VCaP (cell line): Measurements from ENCODE around the gene DNAJC5.
"Not testable (repeated sequence)": the region's sequence is repeated elsewhere in the genome, so short reads cannot be mapped to it uniquely, and the experiment has no call there.

ENCODE experiments used
- H3K27ac ChIP-seq: fragments of 450-650 bp; 2 replicates; pipeline ENCODE4 v1.5.1; 2017
- TF ChIP-seq, protein P1 (sequence below): fragments of 450-650 bp; conservative IDR thresholded peaks from 2 replicates; pipeline ENCODE4 v1.5.1; 2017; ENCODE audit warnings: mild to moderate bottlenecking, moderate library complexity

The DNAJC5 gene

DNA sequence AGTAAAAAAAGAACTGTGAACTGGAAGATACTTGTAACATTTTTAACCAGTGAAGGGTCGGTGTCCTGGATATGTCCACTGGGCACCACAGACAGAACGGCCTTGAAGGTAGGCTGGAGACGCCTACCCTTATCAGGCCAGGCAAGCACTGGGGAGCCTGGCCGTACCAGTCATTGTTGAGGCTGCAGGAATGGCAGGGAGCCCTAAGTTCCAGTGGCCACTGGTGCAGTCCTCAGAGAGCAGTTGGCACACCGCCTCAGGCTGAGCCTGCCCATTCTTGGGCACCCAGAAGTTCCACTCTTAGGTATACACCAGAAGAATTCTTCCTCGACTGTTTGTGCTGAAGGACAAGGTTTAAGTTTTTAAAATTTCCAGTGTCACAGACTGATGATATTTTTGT lies 20.5 kb downstream of the DNAJC5 start:
- H3K27ac ChIP-seq: 0 out of 2 replicates have a peak overlapping the region, but pooled peaks have one; percentile 24
- TF ChIP-seq, protein P1, sequence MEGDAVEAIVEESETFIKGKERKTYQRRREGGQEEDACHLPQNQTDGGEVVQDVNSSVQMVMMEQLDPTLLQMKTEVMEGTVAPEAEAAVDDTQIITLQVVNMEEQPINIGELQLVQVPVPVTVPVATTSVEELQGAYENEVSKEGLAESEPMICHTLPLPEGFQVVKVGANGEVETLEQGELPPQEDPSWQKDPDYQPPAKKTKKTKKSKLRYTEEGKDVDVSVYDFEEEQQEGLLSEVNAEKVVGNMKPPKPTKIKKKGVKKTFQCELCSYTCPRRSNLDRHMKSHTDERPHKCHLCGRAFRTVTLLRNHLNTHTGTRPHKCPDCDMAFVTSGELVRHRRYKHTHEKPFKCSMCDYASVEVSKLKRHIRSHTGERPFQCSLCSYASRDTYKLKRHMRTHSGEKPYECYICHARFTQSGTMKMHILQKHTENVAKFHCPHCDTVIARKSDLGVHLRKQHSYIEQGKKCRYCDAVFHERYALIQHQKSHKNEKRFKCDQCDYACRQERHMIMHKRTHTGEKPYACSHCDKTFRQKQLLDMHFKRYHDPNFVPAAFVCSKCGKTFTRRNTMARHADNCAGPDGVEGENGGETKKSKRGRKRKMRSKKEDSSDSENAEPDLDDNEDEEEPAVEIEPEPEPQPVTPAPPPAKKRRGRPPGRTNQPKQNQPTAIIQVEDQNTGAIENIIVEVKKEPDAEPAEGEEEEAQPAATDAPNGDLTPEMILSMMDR: no peak

DNA sequence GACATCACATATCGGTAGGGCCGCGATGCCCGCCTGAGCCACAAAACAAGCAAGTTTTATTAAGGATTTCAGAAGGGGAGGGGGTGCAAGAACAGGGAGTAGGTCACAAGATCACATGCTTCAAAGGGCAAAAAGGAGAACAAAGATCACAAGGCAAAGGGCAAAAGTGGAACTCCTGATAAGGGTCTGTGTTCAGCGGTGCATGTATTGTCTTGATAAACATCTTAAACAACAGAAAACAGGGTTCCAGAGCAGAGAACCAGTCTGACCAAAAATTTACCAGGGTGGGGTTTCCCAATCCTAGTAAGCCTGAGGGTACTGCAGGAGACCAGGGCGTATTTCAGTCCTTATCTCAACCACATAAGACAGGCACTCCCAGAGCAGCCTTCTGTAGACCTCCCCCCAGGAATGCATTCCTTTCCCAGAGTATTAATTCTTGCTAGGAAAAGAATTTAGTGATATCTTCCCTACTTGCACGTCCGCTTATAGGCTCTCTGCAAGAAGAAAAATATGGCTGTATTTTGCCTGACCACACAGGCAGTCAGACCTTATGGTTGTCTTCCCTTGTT lies 21.5 kb downstream of the DNAJC5 start:
- H3K27ac ChIP-seq: not testable (repeated sequence)

DNA sequence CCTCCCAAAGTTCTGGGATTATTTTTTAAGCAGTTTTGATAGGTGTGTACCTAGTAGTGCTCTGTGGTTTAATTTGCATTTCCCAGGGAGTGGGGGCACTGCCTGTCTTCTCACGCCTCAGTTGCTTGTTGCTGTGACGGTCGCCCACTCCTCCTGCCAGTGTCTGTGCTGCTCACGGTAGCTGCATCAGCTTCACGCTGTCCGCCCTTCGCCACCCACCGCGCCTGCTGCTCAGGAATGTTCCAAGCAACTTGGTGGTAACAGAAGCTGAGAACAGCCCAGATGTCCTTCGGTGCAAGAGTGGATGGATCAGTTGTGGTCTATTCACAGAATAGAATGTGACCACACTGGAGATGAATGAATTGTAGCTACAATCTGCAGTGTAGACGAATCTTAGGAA lies 22.9 kb downstream of the DNAJC5 start:
- TF ChIP-seq, protein P1: no peak

DNA sequence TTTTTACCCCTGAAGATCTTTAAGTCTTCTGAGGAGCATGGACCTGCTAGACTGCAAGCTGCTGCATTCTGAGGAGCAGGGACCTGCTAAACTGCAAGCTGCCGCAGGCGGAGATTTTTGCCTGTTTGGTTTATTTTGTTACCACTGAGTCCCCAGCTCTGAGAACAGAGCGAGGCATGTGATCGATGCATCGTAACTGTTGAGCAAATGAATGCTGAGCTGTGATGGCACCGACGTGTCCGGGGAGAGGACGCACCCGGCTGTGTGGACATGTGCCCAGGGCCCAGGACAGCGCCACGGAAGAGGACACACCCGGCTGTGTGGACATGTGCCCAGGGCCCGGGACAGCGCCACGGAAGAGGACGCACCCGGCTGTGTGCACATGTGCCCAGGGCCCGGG lies 24.2 kb downstream of the DNAJC5 start:
- no peak overlapping the region for H3K27ac ChIP-seq
- TF ChIP-seq, protein P1: no peak

More for the DNA sequence above, 22.9 kb downstream of the DNAJC5 start:
- no peak overlapping the region for H3K27ac ChIP-seq

DNA sequence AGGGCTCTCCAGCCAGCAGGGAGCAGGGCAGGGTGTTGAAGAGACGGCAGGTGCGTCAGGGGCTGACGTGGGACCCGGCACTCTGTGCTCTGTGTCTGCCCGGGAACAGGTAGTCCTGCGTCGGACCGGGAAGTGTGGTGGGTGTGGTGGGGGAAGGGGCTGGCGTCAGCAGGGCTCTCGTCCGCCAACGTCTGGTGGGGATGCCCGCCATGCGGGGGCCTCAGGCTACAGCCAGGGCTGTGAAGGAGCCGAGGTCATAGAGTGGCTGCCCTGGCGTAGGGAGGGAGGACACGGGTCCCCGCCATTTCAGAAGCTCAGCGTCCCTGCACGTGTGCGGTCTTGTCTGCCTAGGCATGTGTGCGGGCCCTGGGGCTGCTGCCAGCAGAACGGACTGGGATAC lies 25.3 kb downstream of the DNAJC5 start:
- TF ChIP-seq, protein P1: no peak
- no peak overlapping the region; the same call in 1 of the 2 replicates for H3K27ac ChIP-seq

DNA sequence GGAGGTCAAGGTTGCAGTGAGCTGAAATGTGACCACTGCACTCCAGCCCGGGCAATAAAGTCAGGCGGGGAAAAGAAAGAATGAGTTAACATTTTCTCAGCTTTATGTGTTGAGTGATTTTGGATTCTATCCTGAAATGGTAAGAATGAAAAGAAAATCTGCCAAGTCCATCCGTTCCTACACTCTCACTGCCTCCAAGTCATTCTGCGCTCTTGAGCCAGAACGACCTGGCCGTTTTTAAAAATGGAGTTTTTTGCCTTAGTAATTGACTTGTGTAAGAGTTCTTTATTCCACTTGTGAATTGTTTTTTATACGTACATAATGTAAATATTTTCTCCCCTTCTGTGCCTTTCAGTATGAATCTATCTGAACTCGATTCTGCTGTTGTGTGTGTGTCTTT lies 28.7 kb downstream of the DNAJC5 start:
- TF ChIP-seq, protein P1: no peak
- H3K27ac ChIP-seq: no peak overlapping the region; the same call in 1 of the 2 replicates

DNA sequence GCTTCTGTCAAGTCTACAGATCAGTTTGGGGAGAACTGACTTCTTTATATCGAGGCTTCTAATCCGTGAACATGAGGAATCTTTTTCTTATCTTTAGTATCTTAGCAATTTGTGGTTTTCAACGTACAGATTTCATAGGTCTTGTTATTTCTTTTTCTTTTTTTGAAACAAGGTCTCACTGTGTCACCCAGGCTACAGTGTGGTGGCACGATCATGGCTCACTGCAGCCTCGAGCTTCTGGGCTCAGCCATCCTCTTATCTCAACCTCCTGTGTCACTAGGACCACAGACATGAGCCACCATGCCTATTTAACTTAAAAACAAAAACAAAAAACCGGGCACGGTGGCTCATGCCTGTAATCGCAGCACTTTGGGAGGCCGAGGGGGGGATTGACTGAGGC lies 29.3 kb downstream of the DNAJC5 start:
- TF ChIP-seq, protein P1: no peak
- peak overlapping the region; percentile 80 for H3K27ac ChIP-seq

DNA sequence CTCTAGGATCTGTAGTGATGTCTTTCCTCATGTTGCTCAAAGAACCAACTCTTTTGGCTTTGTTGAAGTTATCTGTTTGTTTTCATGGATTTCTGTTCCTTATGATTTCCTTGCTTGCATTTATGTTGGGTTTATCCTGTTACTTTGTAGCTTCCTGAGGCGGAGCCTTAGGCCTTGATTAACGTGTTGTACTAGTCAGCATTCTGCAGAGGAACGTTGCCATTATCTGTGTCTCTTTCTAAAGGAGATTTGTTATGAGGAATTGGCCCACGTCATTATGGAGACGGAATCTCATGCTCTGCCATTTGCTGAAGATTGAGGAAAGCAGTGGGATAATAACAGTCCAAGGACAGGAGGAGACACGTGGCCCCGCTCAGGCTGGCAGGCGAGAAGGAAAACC lies 31.4 kb downstream of the DNAJC5 start:
- peak overlapping the region; percentile 80 for H3K27ac ChIP-seq
- TF ChIP-seq, protein P1: no peak
